Astrocyte of the spinal cord (primary cell): ENCODE results near the gene ROR2.

Source experiments
- DNase-seq: peaks from one replicate; pipeline ENCODE4 v3.0.0; 2011; ENCODE audit warnings: low read depth, low spot score
- H3K4me3 ChIP-seq: 2 replicates; pipeline ENCODE4 v1.5.1; 2011; ENCODE audit warnings: low read depth, mild to moderate bottlenecking, low read length, moderate library complexity
- CTCF ChIP-seq: IDR thresholded peaks from 2 replicates; pipeline ENCODE4 v1.5.1; 2012; ENCODE audit warnings: low read depth, mild to moderate bottlenecking, low read length, inconsistent platforms
- in situ Hi-C: cut with HindIII; loops from 2 replicates; pipeline ENCODE4 v1.10.0; 2017; ENCODE audit warnings: low sequenced_read_pairs

Gene ROR2

DNA sequence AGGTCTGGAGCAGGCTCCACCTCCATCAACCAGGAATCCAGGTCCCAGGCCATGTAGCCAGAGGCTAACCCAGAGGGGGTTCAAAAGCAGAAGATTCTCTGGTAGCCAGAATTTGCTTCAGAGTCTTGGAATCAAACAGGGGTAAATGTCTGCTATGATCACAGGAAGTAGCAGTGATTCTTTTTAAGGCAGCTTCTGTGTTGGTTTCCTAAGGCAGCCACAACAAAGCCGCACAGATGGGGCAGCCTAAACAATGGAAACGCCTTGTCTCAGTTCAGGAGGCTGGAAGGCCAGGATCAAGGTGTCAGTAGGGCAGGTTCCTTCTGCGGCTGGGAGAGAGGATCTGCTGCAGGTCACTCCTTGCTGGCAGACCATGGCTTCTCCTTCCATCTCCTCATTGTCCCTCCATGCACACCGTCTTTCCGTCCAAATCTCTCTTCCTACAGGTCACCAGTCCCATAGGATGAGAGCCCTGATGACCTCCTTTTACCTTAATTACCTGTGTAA, 167.3 kb downstream of the ROR2 start:
- H3K4me3 ChIP-seq = no peak overlapping the region
- in situ Hi-C loops = no loop called here
- TF ChIP-seq CTCF = no peak
- DNase-seq = no peak

- no peak for TF ChIP-seq CTCF
- in situ Hi-C loops = no loop called here
- H3K4me3 ChIP-seq = no peak overlapping the region
- no peak for DNase-seq
Measured at GRCh38 chr9:91781906-91782305, 168.1 kb downstream of the ROR2 start.

DNA sequence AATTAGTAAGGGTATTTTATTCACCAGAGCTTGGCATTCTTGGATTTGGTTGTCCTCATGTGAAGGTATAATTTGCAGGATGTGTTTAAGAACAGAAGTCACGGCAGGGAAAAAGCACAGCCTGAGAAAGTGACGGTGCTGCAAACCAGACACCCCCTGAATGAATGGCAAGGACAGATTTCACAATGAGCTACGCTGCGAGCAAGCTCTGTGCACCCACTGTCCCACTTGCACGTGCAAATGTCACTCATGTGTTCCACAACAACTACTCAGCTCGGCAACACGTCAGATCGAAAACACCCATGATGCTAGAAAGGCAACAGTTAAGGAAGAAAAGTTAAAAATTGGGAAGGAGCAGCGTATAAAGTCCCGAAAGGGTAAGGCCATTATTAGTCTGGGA, 168.9 kb downstream of the ROR2 start:
- no peak overlapping the region for H3K4me3 ChIP-seq
- TF ChIP-seq CTCF = no peak
- DNase-seq = no peak
- in situ Hi-C loops = no loop called here

GRCh38 chr9:91778031-91778430, 172.0 kb downstream of the ROR2 start:
- in situ Hi-C loops = no loop called here
- peak; percentile 12 for DNase-seq
- no peak overlapping the region for H3K4me3 ChIP-seq
- no peak for TF ChIP-seq CTCF

DNA sequence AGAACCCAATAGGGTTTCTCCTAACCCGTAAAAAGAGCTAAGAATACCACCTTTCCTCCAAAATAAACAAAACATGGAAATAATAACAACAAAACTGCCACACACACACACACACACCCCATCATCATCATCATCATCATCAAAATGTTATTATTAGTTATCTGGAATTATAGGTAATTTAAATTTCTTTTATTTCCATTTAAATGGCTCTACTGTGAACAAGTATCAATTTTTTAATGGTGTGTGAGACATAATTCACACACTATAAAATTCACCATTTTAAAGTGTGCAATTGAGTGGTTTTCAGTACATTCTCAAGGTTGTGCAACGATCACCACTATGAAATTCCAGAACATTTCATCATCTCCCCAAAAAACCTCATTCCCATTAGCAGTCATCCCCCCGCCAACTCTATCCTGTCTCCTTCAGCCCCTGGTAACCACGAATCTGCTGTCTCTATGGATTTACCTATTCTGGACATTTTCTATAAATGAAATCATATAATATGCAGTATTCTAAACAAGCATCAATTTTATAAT, 172.7 kb downstream of the ROR2 start:
- H3K4me3 ChIP-seq = no peak overlapping the region
- peak; percentile 51 for DNase-seq
- in situ Hi-C loops = no loop called here
- TF ChIP-seq CTCF = no peak

DNA sequence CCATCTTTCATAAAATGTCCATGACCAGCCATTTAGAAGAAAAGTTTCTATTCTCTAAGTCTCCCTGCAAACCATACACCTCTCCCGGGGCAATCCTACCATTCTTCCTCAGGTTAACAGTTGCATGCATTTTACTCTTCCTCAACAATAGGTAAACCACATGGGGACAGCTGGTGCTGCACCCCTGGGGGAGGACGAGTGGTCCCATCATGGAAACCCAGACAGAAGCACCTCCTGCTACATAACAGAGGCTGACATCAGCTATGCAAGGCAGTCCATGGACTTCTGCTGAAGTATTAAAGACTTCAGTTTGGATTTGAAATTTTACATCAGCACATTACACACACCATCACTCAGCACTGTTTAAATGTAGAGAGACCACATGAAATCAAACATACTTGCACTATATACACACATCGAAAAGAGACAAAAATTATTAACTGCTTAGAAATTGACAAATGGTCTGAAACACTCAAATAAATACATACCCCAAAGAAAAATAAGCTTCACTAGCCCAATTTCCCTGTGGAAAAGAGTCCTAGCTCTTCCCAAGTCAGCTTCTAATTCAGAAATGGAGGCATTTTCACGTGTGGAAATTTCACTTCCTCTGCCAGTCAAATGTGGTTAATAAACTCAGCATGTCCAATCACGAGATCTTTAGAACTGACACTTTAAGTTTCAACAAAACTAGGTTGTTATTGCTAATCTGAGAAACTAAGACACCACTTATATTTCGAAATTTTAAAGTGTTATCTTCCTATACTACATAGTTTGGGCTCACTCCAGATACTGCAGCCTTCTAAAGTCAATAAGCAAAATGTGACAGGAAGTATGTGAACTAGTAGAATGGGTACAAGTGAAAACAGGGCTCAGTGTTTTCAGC, 173.4 kb downstream of the ROR2 start:
- DNase-seq = peak; percentile 19
- TF ChIP-seq CTCF = no peak
- in situ Hi-C loops = no loop called here
- no peak overlapping the region for H3K4me3 ChIP-seq
